ENCODE results near the gene PRSS53. TPM values are rescaled to one million over a fixed set of nuclear protein-coding genes. Genes with fewer than 3 reads are reported as not detected.

Gene PRSS53
- total and polyA plus RNA-seq, 9 donors, result 0.30 to 2.9 (median 1.5) TPM

- Histone ChIP-seq H3K27me3 (no peaks in the 10 kb centered on the region), H3K9me3 (no peaks in the 10 kb centered on the region), H3K27ac (peak overlapping the region; percentile 79 to 86), H3K4me1 (ENCODE audit: insufficient read depth) (peaks cover 4% of the 10 kb centered on the region), H3K36me3 (no peaks in the 10 kb centered on the region), H3K4me3 (peak overlapping the region; percentile 94)
- DNase-seq, result peak; percentile 85 to 92 (median 87)
- TF ChIP-seq CTCF (IDR thresholded peaks at IDR 0.05) (peak in 1 of 3 donors; percentile 16), POLR2A (IDR thresholded peaks at IDR 0.05) (no peak)
- 0% methylated on average over 67 to 83 of the region's 83 CpGs for WGBS, 3 donors
- intact Hi-C loops (cut with DNase I), result no loop called here
Measured at GRCh38 chr16:31073142-31073969, 15.4 kb downstream of the PRSS53 start.

GRCh38 chr16:31072540-31073141 lies 16.1 kb downstream of the PRSS53 start:
- 1% methylated on average over 27 of the region's 27 CpGs for WGBS, 3 donors
- intact Hi-C loops (cut with DNase I), result no loop called here
- Histone ChIP-seq H3K9me3 (no peaks in the 10 kb centered on the region), H3K4me1 (ENCODE audit: insufficient read depth) (peaks cover 4% of the 10 kb centered on the region), H3K27me3 (no peaks in the 10 kb centered on the region), H3K27ac (no peak overlapping the region), H3K4me3 (peak overlapping the region; percentile 94), H3K36me3 (no peaks in the 10 kb centered on the region)
- TF ChIP-seq EP300 (IDR thresholded peaks at IDR 0.05), result no peak
- TF ChIP-seq POLR2A (IDR thresholded peaks at IDR 0.05), result no peak
- TF ChIP-seq CTCF (IDR thresholded peaks at IDR 0.05), result no peak
- no peak for DNase-seq

GRCh38 chr16:31071861-31072260 lies 16.9 kb downstream of the PRSS53 start:
- WGBS, 3 donors, result 23 to 33% (median 31%) methylated on average over 4 of the region's 4 CpGs
- Histone ChIP-seq H3K36me3 (no peaks in the 10 kb centered on the region), H3K27ac (no peak overlapping the region), H3K27me3 (no peaks in the 10 kb centered on the region), H3K9me3 (no peaks in the 10 kb centered on the region), H3K4me1 (ENCODE audit: insufficient read depth) (peaks cover 4% of the 10 kb centered on the region), H3K4me3 (no peak overlapping the region)
- intact Hi-C loops (cut with DNase I), result no loop called here
- TF ChIP-seq CTCF (IDR thresholded peaks at IDR 0.05), result no peak
- no peak for TF ChIP-seq POLR2A (IDR thresholded peaks at IDR 0.05)
- no peak for TF ChIP-seq EP300 (IDR thresholded peaks at IDR 0.05)
- DNase-seq, result no peak

- no peak overlapping the region for H3K4me3 ChIP-seq
- no peaks in the 10 kb centered on the region for H3K36me3 ChIP-seq
- no peak for DNase-seq
- intact Hi-C loops (cut with DNase I), result no loop called here
- H3K4me1 ChIP-seq (ENCODE audit: insufficient read depth), result peaks cover 2% of the 10 kb centered on the region
- no peak overlapping the region for H3K27ac ChIP-seq
- TF ChIP-seq CTCF (IDR thresholded peaks at IDR 0.05) (no peak), EP300 (IDR thresholded peaks at IDR 0.05) (no peak), POLR2A (IDR thresholded peaks at IDR 0.05) (no peak)
- 89 to 93% (median 91%) methylated on average over 3 of the region's 3 CpGs for WGBS, 3 donors
- H3K9me3 ChIP-seq, result no peaks in the 10 kb centered on the region
- no peaks in the 10 kb centered on the region for H3K27me3 ChIP-seq
Measured at GRCh38 chr16:31067342-31067741, 21.4 kb downstream of the PRSS53 start.
